ENCODE measurements around the gene CDK18.

The CDK18 gene

DNA sequence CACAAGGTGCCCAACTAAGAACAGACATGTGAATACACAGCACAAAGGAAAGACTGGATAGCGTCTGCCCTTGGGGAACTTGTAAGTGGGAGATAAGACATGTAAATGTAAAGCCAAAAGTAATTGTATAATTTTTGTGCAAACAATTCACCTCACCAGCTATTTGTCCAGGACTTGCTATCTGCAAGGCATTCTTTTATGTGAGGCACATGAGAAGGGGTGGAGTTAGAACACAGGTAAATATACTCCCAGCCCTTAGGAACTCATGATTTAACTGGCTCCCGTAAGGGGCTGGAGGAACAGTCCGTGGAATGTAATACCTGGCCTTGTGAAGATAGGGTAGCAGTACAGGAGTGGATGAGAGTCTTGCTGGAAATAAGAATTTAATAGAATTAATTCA is 61.3 kb downstream of the CDK18 start:
- H3K9me3 ChIP-seq (ENCODE audit: control insufficient read depth, insufficient read depth, low read length), result peaks cover 4% of the 10 kb centered on the region; the same call in 1 of the 2 replicates
- no peak overlapping the region for H3K9ac ChIP-seq (ENCODE audit: low read depth, low read length)
- H3K27ac ChIP-seq (ENCODE audit: low read depth, low read length), result no peak overlapping the region
- H3K27me3 ChIP-seq (ENCODE audit: control insufficient read depth, insufficient read depth, low read length), result peaks cover 53% of the 10 kb centered on the region
- no peaks in the 10 kb centered on the region for H3K36me3 ChIP-seq (ENCODE audit: control insufficient read depth, insufficient read depth, low read length)
- no peaks in the 10 kb centered on the region for H3K4me1 ChIP-seq (ENCODE audit: control insufficient read depth, insufficient read depth, low read length)
- no peak overlapping the region for H3K4me3 ChIP-seq (ENCODE audit: low read depth, low read length)

DNA sequence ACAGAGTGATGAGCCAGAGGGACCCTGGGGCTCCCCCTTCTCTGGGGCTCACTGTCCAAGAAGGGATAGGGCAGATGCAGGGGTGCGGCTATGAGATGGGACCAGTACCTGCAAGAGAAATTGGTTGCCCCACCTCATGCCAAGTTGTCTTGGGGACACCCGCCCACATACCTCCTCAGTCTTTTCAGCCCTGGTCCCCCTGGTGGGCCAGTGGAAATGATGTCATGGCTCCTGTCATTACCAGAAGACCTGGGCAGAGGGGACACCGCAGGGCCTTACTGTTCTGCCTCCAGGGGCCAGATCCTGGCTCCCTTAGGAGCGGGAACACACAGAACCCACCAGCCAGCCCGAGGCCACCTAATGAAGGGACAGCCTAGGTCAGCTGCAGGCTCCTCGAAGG is 63.2 kb downstream of the CDK18 start:
- H3K4me1 ChIP-seq (ENCODE audit: control insufficient read depth, insufficient read depth, low read length), result no peaks in the 10 kb centered on the region
- no peak overlapping the region for H3K27ac ChIP-seq (ENCODE audit: low read depth, low read length)
- H3K4me3 ChIP-seq (ENCODE audit: low read depth, low read length), result no peak overlapping the region
- H3K27me3 ChIP-seq (ENCODE audit: control insufficient read depth, insufficient read depth, low read length), result peaks cover 72% of the 10 kb centered on the region
- H3K36me3 ChIP-seq (ENCODE audit: control insufficient read depth, insufficient read depth, low read length), result no peaks in the 10 kb centered on the region
- no peak overlapping the region for H3K9ac ChIP-seq (ENCODE audit: low read depth, low read length)
- no peaks in the 10 kb centered on the region for H3K9me3 ChIP-seq (ENCODE audit: control insufficient read depth, insufficient read depth, low read length)

DNA sequence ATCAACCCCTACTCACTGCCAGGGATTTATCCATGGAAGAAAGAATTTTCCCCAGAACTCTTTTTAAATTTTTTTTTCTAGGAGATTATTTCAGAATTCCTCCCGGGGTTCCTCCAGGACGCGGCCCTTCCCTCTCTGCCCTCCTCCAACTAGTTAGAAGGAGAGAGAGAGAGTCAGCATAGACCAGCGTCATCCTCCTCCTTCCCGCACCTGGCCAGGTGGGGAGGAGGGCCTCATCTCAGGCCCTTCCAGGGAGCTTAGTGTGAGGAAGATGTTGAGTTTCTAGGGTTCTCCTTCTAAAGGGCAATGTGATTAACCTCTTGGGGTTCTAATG is 63.6 kb downstream of the CDK18 start:
- Histone ChIP-seq H3K9ac (ENCODE audit: low read depth, low read length) (no peak overlapping the region), H3K4me3 (ENCODE audit: low read depth, low read length) (no peak overlapping the region), H3K27ac (ENCODE audit: low read depth, low read length) (no peak overlapping the region), H3K9me3 (ENCODE audit: control insufficient read depth, insufficient read depth, low read length) (no peaks in the 10 kb centered on the region), H3K36me3 (ENCODE audit: control insufficient read depth, insufficient read depth, low read length) (no peaks in the 10 kb centered on the region), H3K4me1 (ENCODE audit: control insufficient read depth, insufficient read depth, low read length) (no peaks in the 10 kb centered on the region), H3K27me3 (ENCODE audit: control insufficient read depth, insufficient read depth, low read length) (peaks cover 74% of the 10 kb centered on the region)

DNA sequence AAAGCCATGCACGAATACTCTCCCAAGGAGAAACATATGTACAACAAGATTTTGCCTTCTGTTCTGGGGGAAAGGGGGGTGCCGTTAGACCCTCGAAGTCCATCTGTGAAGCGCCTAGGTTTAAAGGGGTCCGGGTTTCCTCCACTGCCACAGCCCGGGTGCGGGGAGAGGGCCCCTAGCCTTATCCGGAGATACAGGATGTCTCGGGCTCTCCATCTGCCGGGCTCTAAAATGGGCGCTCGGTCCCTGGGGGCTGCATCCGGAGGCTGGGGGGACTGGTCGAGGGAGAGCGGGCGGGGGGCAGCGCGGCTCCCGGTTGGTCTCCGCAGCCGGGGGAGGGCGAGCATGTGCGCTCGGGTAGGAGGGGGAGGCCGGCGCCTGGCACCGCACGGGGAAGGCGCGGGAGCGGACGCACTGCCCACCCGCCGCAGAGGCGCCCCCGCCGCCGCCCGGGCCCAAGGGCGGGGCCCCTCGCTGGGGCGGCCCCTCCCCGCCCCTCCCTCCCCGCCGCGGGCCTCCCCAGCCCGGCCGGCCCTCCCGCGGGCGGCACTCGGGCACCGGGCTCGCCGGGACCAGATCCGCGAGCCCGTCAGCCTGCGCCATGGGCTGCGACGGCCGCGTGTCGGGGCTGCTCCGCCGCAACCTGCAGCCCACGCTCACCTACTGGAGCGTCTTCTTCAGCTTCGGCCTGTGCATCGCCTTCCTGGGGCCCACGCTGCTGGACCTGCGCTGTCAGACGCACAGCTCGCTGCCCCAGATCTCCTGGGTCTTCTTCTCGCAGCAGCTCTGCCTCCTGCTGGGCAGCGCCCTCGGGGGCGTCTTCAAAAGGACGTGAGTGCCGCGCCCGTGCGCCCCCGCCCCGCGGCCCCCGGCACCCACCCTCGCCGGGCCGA is 64.2 kb downstream of the CDK18 start:
- H3K27me3 ChIP-seq (ENCODE audit: control insufficient read depth, insufficient read depth, low read length), result peaks cover 74% of the 10 kb centered on the region
- H3K36me3 ChIP-seq (ENCODE audit: control insufficient read depth, insufficient read depth, low read length), result no peaks in the 10 kb centered on the region
- no peak overlapping the region for H3K9ac ChIP-seq (ENCODE audit: low read depth, low read length)
- H3K9me3 ChIP-seq (ENCODE audit: control insufficient read depth, insufficient read depth, low read length), result no peaks in the 10 kb centered on the region
- H3K4me3 ChIP-seq (ENCODE audit: low read depth, low read length), result peak overlapping the region; percentile 62
- no peaks in the 10 kb centered on the region for H3K4me1 ChIP-seq (ENCODE audit: control insufficient read depth, insufficient read depth, low read length)
- no peak overlapping the region for H3K27ac ChIP-seq (ENCODE audit: low read depth, low read length)

DNA sequence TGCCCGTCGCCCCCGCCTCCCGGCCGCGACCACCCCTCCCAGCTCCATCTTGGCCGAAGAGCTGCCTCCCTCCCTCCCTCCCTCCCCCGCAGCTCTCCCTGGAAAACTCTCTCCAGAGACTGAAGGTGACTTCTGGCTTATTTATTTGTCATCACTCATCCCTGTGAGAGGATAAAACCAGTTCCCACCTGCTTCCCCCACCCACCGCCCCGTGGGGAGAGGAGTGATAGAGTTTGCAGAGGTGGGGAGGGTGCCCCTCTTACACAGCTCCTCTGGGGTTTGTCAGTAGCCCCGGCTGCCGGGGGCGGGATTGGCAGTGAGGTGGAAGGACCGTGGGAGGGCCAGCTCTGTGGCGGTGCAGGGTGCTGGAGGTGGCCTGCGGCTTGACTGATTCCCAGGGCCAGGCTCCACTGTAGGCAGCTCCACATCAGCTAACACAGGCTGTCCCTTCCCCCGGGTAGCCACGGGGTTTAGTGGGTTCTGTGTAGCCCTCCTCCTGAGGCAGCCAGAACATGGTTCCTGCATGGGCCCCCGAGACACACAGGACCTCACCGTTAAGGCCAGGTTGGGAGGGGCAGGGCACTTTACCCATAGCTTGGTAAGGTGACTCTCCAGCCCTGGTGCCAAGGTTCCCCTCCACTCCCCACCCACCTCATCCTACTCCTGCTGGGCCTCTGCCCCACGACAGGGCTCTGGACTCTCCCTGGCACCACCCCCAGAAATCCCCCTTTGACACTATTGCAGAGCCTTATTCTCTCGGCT is 65.1 kb downstream of the CDK18 start:
- H3K4me1 ChIP-seq (ENCODE audit: control insufficient read depth, insufficient read depth, low read length), result no peaks in the 10 kb centered on the region
- no peaks in the 10 kb centered on the region for H3K9me3 ChIP-seq (ENCODE audit: control insufficient read depth, insufficient read depth, low read length)
- H3K4me3 ChIP-seq (ENCODE audit: low read depth, low read length), result no peak overlapping the region
- no peak overlapping the region for H3K27ac ChIP-seq (ENCODE audit: low read depth, low read length)
- peaks cover 74% of the 10 kb centered on the region for H3K27me3 ChIP-seq (ENCODE audit: control insufficient read depth, insufficient read depth, low read length)
- no peak overlapping the region for H3K9ac ChIP-seq (ENCODE audit: low read depth, low read length)
- no peaks in the 10 kb centered on the region for H3K36me3 ChIP-seq (ENCODE audit: control insufficient read depth, insufficient read depth, low read length)

DNA sequence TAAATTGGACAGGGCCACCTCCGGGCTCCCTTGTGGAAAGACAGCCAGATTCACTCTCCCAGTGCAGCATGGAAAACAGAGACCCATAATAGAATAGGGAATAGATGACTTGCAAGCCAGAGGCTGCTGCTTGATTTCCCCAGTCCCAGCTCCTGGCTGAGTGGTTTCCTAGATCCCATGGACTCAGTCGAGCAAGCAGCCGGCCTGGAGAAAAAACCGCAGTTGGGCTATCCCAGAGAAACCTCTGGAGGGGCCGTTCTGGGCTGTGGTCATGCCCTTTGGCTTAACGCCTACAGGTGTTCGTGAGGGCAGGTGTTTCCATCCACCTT is 65.7 kb downstream of the CDK18 start:
- no peaks in the 10 kb centered on the region for H3K4me1 ChIP-seq (ENCODE audit: control insufficient read depth, insufficient read depth, low read length)
- H3K9me3 ChIP-seq (ENCODE audit: control insufficient read depth, insufficient read depth, low read length), result no peaks in the 10 kb centered on the region
- no peak overlapping the region for H3K27ac ChIP-seq (ENCODE audit: low read depth, low read length)
- H3K9ac ChIP-seq (ENCODE audit: low read depth, low read length), result no peak overlapping the region
- no peak overlapping the region for H3K4me3 ChIP-seq (ENCODE audit: low read depth, low read length)
- peaks cover 78% of the 10 kb centered on the region for H3K27me3 ChIP-seq (ENCODE audit: control insufficient read depth, insufficient read depth, low read length)
- H3K36me3 ChIP-seq (ENCODE audit: control insufficient read depth, insufficient read depth, low read length), result no peaks in the 10 kb centered on the region

DNA sequence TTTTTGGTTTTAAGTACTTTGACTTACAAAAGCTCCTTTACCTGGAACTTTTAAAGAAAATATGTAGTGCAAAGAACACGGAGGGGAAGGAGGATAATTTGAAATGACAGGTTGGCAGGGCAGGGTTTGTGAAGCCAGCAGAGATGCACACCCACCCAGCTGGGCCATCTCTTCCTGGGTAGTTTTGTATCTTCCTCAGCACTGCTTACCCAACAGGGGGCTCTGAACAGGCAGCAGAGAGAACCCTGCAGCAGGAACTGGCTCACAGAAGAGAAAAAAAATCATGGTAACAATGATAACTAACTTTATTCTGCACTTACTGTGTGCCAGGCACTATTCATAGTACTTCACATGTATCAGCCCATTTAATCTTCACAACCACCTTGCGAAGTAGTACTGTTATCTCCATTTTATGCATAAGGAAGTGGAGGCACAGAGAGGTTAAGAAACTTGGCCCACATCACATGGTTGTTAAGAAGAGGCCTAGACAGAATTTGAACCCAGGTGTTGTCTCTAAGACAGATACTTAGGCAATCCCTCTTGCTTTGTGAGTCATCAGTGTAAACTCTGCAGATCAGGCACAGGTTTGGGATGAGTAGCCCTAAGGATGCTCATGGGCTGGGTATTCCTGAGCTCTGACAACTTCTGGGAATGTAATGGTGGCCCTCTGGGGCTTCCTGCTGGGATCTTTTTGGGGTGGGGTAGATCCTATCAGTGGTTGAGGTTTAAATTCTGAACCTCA is 66.5 kb downstream of the CDK18 start:
- no peaks in the 10 kb centered on the region for H3K36me3 ChIP-seq (ENCODE audit: control insufficient read depth, insufficient read depth, low read length)
- peaks cover 72% of the 10 kb centered on the region for H3K27me3 ChIP-seq (ENCODE audit: control insufficient read depth, insufficient read depth, low read length)
- no peaks in the 10 kb centered on the region for H3K9me3 ChIP-seq (ENCODE audit: control insufficient read depth, insufficient read depth, low read length)
- H3K4me1 ChIP-seq (ENCODE audit: control insufficient read depth, insufficient read depth, low read length), result no peaks in the 10 kb centered on the region
- H3K9ac ChIP-seq (ENCODE audit: low read depth, low read length), result no peak overlapping the region
- no peak overlapping the region for H3K27ac ChIP-seq (ENCODE audit: low read depth, low read length)
- no peak overlapping the region for H3K4me3 ChIP-seq (ENCODE audit: low read depth, low read length)

DNA sequence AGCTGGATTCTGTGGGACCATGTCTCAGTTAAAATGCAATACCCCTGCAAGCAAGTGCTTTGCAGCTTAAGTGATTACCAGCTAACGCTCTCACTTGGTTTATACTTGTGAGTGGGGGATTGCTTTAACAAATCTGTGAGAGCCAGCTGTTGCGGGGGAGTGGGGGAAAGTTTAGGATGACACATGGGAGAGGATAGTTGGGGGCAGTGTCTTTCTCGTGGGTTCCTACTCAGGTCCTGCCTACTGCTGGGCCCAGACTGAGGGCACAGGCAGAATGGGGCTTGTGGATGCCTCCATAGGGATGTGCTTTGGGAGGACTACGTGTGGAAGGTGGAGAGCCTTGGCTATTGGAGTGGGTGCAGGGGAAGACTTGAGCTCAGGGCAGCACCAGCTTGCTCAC is 67.3 kb downstream of the CDK18 start:
- H3K4me1 ChIP-seq (ENCODE audit: control insufficient read depth, insufficient read depth, low read length), result no peaks in the 10 kb centered on the region
- no peak overlapping the region for H3K9ac ChIP-seq (ENCODE audit: low read depth, low read length)
- H3K9me3 ChIP-seq (ENCODE audit: control insufficient read depth, insufficient read depth, low read length), result no peaks in the 10 kb centered on the region
- no peak overlapping the region for H3K4me3 ChIP-seq (ENCODE audit: low read depth, low read length)
- H3K36me3 ChIP-seq (ENCODE audit: control insufficient read depth, insufficient read depth, low read length), result no peaks in the 10 kb centered on the region
- peaks cover 64% of the 10 kb centered on the region for H3K27me3 ChIP-seq (ENCODE audit: control insufficient read depth, insufficient read depth, low read length)
- no peak overlapping the region for H3K27ac ChIP-seq (ENCODE audit: low read depth, low read length)

DNA sequence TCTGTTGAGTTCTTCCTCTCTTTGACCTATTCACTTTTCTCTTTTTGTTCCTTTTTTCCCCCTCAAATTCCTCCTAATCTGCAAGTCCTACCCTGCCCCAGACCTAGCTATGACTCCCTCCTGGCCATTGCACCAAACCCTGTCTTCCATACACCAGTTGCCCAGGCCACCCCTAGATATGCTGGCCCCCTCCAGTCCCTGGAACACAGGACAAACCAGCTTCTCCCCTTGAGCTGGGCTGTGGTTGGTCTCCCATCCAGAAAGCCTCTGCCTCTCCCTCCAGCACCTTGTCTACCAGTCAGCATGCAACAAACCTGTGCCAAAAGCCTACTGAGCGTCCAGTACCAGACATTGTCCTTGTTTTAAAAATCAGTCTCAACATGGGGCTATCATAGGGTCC is 68.0 kb downstream of the CDK18 start:
- Histone ChIP-seq H3K27ac (ENCODE audit: low read depth, low read length) (no peak overlapping the region), H3K9me3 (ENCODE audit: control insufficient read depth, insufficient read depth, low read length) (no peaks in the 10 kb centered on the region), H3K27me3 (ENCODE audit: control insufficient read depth, insufficient read depth, low read length) (peaks cover 57% of the 10 kb centered on the region), H3K9ac (ENCODE audit: low read depth, low read length) (no peak overlapping the region), H3K36me3 (ENCODE audit: control insufficient read depth, insufficient read depth, low read length) (no peaks in the 10 kb centered on the region), H3K4me3 (ENCODE audit: low read depth, low read length) (no peak overlapping the region), H3K4me1 (ENCODE audit: control insufficient read depth, insufficient read depth, low read length) (no peaks in the 10 kb centered on the region)

DNA sequence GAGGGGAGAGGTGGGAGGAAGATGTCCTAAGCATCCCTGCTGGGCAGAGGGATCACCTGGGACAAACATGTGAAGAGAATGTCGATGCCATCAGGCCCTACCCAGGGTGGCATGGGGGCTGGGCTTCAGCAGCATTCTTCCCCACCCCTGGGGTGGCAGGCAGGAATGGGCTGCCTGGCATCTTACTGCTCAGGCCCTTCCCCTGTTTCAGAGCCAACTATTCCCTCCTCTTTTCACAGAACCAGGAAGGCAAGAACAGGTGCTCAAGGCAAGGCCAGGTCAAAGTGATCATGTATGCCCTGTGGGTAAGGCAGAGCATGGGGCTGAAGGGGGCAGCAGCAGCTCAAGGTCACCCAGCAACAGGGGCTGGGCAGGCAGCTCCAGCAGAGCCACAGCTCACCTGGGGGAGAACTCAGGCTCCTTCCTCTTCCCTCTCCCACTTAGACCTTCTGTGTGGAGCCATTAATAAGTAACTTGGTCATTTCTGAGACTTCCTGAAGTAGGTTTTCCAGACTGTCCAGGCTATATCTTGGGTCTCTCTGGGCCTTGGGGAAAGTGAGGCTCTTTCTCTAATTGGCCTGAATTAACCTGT is 70.9 kb downstream of the CDK18 start:
- Histone ChIP-seq H3K36me3 (ENCODE audit: control insufficient read depth, insufficient read depth, low read length) (no peaks in the 10 kb centered on the region), H3K4me3 (ENCODE audit: low read depth, low read length) (no peak overlapping the region), H3K9me3 (ENCODE audit: control insufficient read depth, insufficient read depth, low read length) (no peaks in the 10 kb centered on the region), H3K27me3 (ENCODE audit: control insufficient read depth, insufficient read depth, low read length) (peaks cover 45% of the 10 kb centered on the region), H3K27ac (ENCODE audit: low read depth, low read length) (no peak overlapping the region), H3K4me1 (ENCODE audit: control insufficient read depth, insufficient read depth, low read length) (peaks cover 11% of the 10 kb centered on the region; the same call in 1 of the 2 replicates), H3K9ac (ENCODE audit: low read depth, low read length) (no peak overlapping the region)
